HG03575 (cell line): ENCODE data around the gene PRAC2.

ENCODE experiments used
- ATAC-seq: cut with Tn5 transposase; IDR thresholded peaks from one replicate; pipeline ENCODE4 v1.9.1; 2021; ENCODE audit not compliant: unreplicated experiment, insufficient number of reproducible peaks, low FRiP score; ENCODE audit errors: extremely low read depth

The PRAC2 gene

DNA sequence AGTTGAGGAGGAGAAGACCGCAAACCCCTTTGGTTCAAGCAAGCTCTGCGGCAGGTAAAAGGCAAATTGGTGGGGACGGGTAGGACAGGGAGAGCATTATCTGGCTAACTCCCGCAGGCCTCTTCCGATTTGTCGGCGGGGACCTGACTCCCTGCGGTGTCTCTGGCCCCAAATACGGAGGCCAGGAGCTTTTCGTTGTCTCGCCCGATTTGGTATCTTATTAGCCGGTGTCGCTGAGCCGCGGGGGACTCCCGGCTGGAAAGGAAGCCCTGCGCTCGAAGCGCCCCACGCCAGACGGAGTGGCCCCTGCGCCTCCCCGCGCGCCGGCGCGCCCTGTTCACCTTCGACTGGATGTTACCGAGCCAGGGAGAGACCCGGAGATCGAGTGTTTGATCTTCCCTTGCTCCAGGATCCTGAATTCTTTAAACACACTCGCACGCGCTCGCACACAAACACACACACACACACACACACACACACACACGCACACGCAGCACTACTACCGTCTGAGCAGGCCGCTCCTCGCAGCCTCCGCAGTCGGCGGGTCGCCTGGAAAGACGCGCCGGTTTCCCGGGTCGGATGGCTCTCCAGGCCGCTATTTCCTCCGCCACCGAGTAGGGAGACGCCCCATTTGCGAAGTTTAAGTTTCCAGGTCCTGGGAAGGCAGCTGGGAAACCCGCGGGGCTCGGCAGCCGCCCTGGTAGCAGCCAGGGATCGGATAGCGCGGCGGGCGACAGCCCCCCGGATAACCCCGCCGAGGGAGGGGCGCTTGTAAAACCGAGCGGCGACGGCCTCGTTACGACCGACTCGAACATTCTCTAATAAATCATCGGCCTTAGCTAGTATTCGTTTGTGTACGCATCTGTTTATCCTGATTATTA, 4.0 kb upstream of the PRAC2 start:
- ATAC-seq: no peak

DNA sequence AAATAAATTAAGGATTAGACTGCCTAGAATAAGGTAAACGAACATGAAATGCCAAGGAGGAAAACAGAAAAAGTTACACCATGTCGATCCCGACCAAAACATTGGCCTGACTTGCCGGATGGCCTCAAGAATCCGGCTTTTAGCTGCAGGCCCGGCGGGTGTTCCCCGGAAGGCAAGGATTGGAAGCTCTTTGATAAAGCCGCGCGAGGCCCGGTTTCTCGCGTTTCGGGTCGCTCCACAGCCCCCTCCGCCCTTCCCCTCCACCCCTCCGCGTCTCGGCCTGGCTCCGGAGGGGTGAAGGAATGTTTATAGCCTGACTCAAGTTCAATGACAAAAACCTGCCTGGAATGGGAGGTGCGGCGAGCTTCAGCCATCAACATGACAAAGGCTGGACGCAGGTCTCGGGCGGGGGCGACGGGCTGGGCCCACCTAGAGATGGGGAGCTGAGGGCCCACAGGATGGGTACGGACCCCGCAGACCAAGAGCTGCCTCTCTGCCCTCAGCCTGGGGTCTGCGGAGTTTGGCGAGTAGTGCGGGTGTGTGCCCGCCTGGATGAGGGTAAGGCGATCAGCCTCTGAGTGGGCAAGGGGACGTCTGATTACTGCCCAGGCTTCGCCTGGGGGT, 3.2 kb upstream of the PRAC2 start:
- ATAC-seq: no peak

DNA sequence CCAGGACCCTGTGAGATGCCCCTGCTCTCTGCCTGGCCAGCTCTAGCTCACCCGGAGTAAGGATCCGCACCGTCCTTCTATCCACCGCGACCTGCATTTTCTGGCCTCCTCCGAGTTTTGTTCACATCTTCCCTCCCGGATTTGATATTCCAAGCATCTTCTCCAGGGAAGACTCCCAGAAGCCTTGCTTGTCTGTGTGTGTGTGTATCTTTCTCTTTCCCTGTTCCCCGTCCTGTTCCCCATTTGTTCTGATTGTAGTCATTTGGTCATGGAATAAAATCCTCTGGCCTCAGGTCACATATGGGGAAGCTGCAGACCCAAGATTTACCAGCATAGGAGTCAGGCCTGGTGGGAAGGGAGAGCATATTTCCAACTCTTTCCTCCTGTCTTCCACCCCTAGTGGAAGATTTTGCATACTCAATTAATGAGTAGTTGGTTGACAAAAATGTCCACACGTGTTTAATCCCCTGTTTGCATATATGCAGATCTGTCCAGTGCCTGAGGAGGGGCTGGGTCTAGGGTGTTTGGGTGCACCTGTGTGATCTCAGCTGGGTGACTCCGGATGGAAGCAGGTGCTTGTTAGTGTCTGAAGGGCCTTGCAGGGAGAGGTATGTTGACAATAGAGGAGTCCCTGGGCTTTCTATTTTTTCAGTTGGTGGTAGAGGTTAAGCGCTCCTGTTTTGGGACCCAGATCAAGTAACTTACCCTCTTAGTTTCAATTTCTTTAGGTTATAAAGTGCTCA, 2.5 kb upstream of the PRAC2 start:
- no peak for ATAC-seq

DNA sequence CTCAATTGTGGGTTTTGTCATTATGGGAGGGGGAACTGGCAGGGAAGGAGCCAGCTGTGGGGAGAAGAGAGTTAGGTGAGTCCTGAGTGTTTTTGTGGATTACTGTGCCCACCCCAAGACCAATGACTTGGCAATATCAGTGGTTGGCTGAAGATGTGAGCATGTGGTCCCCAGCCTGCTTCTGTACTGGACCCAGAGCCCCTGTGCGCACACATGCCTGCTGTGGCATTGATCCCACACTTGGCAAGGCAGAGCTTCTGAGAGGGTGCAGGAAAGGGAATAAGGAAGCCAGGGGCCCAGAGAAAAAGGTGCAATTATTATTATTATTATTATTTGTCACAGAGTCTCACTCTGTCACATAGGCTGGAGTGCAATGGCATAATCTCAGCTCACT, 2.0 kb upstream of the PRAC2 start:
- no peak for ATAC-seq

DNA sequence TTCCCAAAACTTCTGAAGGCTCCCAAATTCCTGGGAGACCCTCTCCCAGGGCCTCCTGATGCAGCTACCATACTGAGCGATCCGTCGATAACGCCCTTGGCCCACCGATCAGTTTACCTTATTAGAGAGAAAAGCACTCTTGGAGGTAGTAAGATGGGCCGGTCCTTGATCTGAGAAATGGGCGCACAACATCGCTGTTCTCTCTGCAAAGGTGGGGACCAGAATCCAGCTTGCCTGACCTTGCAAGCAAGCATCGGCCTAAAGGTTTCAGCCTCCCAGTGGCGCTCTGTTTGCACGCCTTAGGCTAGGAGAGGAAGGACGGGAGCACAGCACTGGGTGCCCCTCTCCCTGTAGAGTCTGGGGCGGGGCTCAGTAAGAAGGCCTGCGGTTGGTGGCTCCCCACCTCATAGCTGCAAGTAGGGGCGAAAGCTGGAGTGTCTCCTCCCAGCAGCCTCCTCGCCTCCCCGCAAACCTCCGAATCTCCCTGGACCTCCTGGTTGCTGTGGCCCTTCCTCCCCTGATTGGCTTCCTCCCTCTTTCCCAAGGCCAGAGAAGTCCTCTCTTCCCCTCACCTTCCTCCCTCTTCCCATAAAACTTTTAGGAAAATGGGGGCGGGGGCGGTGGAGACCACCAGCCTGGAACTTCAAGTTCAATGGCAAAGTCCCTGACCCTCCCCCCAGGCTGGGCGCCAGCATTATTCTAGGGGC, 631 bp upstream of the PRAC2 start, which contains the start of gene PRAC1:
TSS of gene PRAC1 (minus strand) at position 318 of the 707 bp plus-strand sequence. CDS start at position 192, 126 bp downstream.
- no peak for ATAC-seq

DNA sequence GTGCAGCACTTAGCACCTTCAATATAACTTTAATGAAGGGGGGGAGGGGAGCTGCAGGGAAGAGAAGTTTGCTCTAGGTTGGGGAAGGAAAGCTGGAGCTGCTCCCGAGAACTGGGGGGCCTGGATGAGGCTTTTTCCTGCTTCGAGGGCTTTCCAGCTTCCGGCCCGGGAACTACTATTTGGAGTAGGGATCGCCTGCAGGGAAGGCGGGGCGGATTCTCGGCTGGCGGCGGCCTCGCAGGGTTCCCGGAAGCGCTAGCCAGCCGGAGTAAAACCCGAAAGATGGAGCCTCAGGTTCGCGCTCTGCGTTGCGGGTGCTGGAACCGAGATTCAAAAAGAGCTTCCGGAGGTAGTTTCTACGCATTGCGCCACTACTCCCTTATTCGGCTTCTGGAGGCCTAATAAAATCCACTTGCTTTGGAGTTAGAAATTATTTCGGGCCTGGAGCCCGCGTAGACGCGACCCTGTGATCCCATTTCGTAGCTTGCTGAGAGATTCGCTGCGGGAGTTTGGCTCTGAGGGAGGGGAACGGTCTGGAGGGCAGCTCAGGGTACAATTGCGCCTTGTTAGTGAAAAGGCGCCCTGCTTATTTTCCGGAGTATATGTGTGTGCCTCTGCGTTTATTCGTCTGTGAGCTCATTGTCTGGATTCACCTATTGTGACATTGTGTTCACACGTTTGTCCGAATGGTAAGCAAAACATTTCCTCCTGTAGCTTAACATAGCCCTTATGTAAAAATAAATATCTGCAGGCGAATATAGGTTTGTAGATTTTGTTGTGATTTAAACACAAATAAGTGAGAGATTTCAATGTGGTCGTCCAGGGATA, 652 bp downstream of the PRAC2 start:
- ATAC-seq: no peak

DNA sequence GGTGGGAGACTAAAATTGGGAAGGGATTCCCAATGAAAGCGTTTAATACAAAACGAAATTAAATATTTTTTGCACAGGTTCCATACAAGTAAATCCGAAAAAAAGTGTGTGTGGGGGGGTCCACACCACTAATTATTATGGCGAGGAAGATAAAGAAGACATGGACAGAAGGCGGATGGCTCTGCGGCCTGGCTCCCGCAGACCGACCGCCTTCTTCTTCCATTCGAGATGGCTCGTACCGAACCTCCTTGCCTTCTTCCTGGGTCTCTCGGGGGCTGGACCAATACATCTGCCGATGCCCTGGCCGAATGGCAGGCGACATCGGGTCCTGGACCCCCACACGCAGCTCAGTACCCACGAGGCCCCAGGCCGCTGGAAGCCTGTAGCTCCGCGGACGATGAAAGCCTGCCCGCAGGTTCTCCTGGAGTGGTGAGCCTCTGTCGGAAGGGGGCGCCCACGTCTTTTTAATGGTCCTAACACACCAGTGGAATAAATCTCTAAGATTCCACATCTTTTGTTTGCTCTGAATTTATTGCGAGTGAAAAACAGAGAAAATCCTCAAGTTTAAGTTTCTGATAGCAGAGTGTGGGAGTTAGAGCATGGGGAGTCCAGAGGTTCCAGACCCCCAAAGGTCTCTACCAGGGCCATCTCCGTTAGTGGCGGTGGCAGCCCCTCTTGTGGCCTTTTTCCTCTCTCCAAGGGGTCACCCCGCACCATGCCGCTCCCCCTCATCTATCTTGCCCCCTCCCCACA, 1.4 kb downstream of the PRAC2 start:
- ATAC-seq: no peak

DNA sequence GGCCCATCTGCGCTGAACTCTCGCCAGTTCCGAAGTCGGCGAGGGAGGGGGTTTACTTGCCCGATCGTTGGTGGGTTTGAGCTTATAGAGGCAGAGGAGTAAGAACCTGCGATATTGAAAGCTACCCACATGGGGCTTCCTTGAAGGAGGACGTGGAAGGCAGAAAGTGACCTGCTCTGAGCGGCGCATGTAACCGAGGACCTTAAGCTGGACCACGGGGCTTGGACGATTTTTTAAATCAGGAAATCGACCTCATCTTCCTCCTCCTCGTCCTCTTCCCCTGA, 2.0 kb downstream of the PRAC2 start:
- no peak for ATAC-seq

DNA sequence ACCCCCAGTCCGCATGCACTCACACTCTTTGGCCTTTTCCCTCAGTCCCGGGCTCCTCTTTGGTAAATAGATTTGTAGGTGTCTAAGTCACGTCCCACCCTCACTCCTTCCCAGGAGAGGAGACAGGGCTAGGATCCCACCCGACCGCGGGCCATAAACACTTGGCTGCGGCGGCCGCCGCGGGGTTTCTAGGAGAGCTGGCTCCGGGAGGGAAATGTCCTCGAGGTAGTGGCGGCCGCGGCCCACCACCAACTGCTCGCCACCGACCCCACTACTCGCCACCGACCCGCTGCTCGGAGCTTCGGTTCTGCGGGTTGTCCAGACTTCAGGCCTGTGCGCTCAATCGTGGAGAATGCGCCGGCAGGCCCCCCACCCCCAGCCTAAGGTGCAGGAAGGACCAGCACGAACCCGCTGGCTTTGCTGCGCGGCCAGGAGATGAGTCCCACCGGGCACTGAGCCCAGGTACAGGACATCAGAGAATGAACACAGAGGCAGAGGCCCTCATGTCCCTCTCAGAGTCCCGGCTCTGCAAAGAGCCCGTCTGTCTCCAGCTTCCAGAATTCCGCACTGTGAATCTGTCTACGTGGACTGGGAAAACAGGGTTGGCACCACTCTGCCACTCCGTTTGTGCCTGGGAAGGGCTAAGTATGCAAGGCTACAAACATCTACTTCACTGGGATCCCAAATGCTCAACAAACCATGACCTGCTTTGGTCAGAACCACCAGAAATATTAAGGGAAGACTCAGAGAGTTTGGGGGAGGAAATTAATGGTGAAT, 2.5 kb downstream of the PRAC2 start:
- ATAC-seq: no peak

DNA sequence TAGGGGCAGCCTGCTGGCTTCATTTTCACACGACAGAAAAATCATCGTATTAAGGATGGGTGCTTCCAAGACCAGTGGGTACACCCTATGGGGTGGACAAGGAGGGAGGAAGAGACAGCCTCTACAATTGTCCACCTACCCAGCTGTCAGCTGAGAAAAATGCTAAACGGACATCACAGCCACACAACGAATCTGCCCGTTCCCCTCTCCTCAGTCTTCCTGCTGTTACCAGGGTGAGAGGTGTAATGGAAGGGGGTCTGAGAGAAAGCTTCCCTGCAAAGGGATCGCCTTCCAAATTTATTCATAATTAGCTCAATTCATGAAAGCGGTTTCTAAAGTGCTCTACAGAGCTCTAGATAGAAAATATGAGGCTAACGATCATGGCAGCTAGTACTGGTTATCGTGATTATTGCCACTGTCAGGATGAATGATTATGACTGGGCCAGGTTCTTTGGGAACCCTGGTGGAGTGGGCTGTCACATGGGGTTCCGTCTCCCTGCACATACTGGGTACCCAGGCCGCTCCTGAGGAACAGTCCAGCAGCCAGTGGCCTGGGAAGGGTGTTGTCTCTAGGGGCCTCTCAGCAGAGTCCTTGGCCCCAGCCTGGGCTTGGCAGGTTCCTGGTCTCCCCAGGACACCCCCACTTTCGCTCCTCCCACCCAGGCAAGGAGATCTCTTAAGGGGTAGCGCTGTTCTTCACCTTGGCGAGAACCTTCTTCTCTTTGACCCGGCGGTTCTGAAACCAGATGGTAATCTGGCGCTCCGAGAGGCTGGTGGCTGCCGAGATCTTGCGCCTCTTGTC, 3.3 kb downstream of the PRAC2 start:
- ATAC-seq: no peak

DNA sequence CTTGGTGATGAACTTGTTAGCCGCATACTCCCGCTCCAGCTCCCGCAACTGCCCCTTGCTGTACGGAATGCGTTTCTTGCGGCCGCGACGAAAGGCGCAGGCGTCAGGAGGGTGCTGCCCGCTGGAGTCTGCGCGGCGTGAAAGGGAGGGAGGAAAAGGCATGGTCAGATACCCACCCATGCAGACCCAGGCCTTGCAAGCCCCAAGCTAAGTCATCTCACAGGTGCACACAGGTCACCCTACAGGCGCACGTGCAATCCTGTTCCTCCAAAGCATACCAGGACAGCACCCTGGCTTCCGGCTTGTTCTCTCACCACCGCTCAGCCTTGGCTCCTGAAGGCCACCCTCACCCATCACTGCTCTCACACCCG, 3.9 kb downstream of the PRAC2 start:
- no peak for ATAC-seq

DNA sequence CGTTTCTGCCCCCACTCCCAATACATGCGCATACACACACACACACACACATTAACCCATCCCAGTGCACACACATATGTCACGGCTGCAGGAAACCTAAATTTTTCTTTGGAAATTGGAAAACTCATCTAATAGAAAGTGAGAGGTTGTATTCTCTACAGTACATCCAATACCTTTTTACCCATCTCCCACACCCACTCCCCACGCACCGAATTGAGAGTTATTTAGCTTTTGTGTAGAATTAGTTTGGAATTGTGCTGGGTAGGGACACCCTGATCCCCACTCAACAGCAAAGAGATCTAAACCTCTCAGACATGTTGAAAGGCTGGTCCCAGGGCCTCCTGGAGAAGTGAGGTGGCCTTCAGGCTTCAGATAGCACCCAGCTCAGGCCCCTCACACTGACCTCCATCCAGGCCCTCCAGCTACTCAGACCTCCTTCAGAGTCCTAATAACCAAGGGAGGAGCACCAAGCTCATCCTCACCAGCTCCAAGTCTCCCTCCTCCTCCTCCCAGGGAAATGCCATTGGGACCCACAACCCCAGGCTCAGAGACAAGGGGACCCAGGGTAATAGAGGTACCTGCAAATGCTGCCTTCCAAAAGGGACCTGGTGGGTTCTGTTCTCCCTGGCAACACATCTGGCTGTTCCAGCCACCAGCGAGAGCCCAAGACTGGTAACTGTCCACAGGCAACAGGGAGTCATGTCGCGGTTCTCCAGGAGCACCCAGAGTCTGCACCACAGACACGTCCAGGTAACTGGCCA, 4.6 kb downstream of the PRAC2 start:
- ATAC-seq: no peak

DNA sequence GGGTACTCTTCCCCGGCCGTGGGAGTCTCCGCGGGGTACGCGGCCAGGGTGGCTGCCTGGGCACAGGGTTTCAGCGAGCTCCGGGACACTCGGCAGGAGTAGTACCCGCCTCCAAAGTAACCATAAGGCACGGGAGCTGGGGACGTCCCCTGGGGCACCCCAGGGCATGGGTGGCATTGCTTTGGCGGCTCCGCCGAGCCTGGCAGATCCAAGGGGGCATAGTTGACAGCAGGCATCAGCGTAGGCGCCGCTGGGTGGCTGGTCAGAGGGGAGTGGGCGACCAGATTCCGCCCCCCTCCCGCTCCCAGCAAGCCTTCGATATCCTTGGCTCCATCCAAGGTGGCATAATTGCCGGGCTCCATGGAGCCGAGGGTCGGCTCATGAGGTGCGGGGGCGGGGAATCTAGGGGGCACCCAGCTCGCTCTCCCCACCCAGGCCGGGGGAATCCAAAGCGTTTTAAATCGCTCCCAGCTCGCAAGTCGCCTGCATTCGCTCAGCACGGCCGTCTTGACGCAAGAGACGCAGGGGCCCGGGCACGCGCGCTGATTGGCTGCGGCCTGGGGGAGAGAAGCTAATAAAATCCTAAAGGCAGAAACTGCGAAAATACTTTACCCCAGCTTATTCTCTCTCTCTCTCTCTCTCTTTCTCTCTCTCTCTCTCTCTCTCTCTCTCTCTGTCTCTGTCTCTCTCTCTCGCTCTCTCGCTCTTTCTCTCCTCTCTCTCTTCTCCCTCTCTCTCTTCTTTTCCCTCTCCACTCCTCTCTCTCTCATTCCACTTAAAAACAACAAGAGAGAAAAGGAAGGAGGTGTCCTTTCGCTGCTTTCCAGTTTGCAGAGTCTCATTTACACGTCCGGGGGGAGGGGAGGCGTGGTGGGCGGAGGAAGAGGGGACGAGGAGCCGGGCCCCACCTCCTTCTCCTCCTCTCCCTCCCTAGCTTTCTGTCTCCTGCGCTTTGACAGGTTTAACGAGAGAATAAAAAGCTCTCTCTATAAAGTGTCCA, 5.5 kb downstream of the PRAC2 start, which contains the start of gene HOXB13:
TSS of gene HOXB13 (minus strand) at position 519 of the 1,000 bp plus-strand sequence. CDS start at position 362, 157 bp downstream.
- no peak for ATAC-seq

DNA sequence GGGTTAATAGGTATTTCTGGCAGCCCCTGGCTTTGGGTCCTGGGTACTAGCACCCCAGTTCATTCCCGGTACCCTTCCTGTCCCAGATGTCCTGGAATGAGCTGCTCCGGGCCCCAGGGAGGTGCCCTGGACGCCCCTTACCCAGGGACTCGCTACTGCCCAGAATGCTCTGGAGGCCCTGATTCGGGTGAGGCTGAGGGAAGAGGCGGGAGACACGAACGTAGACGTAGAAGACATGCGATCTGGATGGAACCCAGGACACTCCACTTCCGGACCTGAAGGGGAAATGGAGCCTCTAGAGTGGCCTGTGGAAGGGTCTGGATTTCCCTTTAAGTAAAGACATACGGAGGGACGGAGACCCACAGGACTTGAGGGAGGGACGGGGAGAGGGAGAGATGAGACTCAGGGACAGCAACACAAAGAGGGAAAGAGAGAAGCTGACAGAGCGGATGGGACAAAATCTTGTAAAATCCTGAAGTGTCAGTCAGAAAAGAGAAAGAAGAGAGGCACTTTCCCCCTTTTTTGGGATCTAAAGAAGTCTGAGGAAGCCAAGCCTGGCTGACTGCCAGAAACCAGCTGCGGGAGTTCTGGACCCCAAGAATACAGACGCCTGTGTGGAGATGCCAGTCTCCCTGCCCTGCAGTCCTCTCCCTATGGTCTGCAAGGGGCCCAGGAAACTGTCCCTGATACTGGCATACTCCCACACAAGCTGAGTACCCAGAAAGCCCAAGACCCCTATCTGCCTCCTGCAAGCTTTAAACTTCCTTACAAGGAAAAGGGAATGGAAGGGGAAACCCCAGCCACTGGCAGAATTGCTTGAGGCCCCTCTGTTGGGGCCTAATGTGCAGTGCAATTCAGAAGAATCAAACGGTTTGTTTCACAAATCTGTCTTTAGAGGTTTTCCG, 6.6 kb downstream of the PRAC2 start:
- no peak for ATAC-seq
